ENCODE results near the gene MECR.
"Not testable (repeated sequence)": the region's sequence is repeated elsewhere in the genome, so short reads cannot be mapped to it uniquely, and the experiment has no call there.

MECR gene

GRCh38 chr1:29166291-29166878, 64.3 kb downstream of the MECR start:
- no peak for DNase-seq

GRCh38 chr1:29164588-29164987, 66.1 kb downstream of the MECR start:
- no peak for DNase-seq

DNA sequence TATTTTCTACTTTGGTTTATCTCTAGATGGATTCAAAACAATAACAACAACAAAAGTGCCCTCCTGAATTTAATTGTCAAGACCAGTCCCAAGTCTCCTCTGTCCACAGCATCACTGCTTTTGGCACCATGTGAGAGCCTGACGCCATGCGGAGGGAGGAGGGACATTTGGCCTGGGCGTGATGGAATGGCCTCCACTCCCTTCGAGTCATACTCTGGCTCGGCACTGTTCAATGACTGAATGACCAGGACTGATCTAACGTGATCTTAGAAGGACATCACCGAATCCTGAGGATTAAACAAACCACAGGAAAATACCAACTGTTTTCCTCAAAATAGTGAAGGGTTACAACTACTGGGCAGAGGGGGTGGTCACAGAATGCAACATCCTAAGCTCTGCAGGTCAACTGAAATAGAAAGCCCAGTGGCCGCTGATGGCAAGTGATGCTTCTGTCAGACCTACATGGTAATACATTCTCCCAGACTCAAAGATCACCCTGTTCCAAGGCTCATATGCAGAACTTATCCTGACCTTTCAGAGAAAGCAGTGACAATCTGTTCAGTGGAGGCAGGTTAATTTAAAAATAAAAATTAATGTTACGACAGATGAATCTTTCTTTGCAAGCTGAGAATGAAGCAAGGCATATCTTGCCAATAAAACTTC, 68.1 kb downstream of the MECR start:
- DNase-seq, result no peak

GRCh38 chr1:29162025-29162424, 68.7 kb downstream of the MECR start:
- no peak for DNase-seq

GRCh38 chr1:29159773-29160172, 71.0 kb downstream of the MECR start:
- DNase-seq, result no peak

- no peak for DNase-seq
These were observed 73.5 kb downstream of the MECR start for GRCh38 chr1:29157269-29157601.

DNA sequence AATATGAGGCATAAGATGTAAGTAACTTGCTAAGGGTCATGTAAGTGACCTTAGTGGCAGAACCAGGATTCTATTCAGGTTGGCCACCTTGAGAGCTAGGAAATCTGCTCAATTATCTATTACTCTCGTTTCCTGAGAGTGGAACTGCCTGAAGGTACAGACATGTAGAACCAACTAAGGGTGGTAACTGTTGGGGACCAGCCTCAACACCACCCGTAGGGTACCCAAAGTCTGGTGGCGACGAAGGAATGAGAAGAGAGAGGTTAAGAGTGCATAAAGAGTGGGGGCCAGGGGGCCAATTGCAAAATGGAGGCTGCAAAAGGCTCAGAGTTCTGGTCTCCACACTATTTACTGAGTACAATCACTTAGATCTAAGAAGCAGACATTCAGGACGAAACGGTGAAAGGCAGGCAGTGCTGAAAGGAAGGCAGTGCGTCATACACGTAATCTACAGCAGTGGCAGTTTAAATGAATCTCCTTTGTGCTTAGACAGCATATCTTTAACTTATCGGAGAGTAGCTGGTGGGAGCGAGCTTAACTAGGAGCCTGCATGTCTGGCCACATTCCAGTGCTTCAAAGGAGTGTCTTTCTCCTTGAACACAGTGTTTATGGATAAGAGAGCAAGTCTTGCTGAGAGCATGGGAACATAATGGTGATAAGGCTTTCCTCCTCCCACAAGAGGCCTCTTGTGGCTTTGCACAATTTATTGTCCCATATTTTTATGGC, 74.0 kb downstream of the MECR start:
- DNase-seq, result no peak

DNA sequence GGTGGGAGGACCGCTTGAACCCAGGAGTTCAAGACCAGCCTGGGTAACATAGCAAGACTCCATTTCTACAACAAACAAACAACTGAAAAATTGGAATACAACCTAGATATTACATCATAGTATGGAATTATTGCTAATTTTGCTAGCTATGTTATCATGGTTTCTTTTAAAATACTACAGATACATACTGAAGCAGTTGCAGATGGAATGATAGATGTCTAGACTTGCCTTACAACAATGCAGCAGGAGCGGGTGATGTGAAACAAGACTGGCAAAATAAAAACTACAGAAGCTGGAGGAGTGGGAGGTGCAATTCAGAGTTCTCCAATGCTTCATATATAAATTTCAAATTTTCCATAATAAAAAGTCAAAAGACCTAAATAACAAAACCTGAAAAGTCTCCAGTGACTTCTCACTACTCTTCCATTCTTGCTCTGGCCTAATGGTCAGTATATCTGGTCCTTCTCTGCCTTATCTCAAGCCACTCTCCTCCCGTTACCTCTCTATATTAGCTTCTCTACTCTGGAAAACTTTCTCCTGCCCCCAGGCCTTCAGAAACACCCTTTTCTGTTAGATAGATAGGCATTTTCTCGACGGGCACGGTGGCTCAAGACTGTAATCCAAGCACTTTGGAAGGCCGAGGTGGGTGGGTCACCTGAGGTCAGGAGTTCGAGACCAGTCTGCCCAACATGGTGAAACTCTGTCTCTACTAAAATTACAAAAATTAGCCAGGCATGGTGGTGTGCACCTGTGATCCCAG, 78.5 kb downstream of the MECR start:
- DNase-seq, result no peak

DNA sequence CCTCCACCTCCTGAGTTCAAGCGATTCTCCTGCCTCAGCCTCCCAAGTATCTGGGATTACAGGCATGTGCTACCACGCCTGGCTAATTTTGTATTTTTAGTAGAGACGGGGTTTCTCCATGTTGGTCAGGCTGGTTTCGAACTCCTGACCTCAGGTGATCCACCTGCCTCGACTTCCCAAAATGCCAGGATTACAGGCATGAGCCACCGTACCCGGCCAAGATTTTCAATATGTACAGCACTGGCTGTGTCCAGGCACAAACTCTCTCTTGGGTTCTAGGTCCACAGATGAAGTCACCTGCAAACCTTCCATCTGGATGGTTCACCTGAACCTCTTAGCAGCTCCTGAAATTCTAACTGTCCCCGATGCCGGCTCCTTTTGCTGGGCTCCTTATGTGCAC, 80.4 kb downstream of the MECR start:
- DNase-seq, result not testable (repeated sequence)

GRCh38 chr1:29148656-29149491, 81.9 kb downstream of the MECR start:
- DNase-seq, result no peak

GRCh38 chr1:29145739-29146437, 84.8 kb downstream of the MECR start:
- DNase-seq, result no peak

- DNase-seq, result no peak
These were observed 86.6 kb downstream of the MECR start for GRCh38 chr1:29144178-29144577.

- no peak for DNase-seq
These were observed 88.0 kb downstream of the MECR start for GRCh38 chr1:29142714-29143113.
